H1 (cell line): ENCODE results near the gene OMP. TPM values are rescaled to one million over a fixed set of nuclear protein-coding genes. Genes with fewer than 3 reads are reported as not detected.

Experiments used
- CTCF ChIA-PET: fragments of 300-600 bp; sonication (Branson Sonifier 250); formaldehyde crosslinking; loops from one replicate; lab custom pipeline; 2021; ENCODE audit not compliant: partially characterized antibody; lab: Charles Lee
- POLR2A ChIA-PET: fragments of 300-600 bp; sonication (Branson Sonifier 250); formaldehyde crosslinking; loops from one replicate; lab custom pipeline; 2021; ENCODE audit warnings: inconsistent platforms; ENCODE audit not compliant: partially characterized antibody; lab: Charles Lee
- DNase-seq, 2 experiments: peaks; one replicate each; pipeline versions ENCODE4 v3.0.0 to v3.0.0-alpha.2; 2010 to 2022; ENCODE audit warnings: low spot score in 2 of 2, low read depth in 1 of 2, mixed read lengths in 1 of 2
- FAIRE-seq: peaks from 2 replicates; lab custom pipeline; 2011; peaks lifted over from hg19 to GRCh38; lab: Jason Lieb, UNC
- H2AFZ ChIP-seq: 2 replicates; pipeline ENCODE4 v1.8.1; 2012; ENCODE audit warnings: low read length, inconsistent platforms
- H2AK5ac ChIP-seq: 2 replicates; pipeline ENCODE4 v1.6.1; 2013; ENCODE audit warnings: low read depth, low read length
- H2BK120ac ChIP-seq: replicated peaks from 2 replicates; pipeline ENCODE3; 2013; ENCODE audit warnings: low read depth, low read length, inconsistent platforms
- H2BK12ac ChIP-seq: 2 replicates; pipeline ENCODE4 v1.6.1; 2013; ENCODE audit warnings: low read depth, low read length
- H2BK15ac ChIP-seq: 2 replicates; pipeline ENCODE4 v1.6.1; 2013; ENCODE audit warnings: low read length
- H2BK20ac ChIP-seq: 2 replicates; pipeline ENCODE4 v1.6.1; 2013; ENCODE audit warnings: low read length
- H2BK5ac ChIP-seq: 2 replicates; pipeline ENCODE4 v1.6.1; 2013; ENCODE audit warnings: low read depth, low read length
- H3K14ac ChIP-seq: 2 replicates; pipeline ENCODE4 v1.6.1; 2013; ENCODE audit warnings: inconsistent platforms; ENCODE audit not compliant: insufficient read length
- H3K18ac ChIP-seq: 2 replicates; pipeline ENCODE4 v1.6.1; 2013; ENCODE audit warnings: low read length; ENCODE audit errors: extremely low read depth
- H3K23ac ChIP-seq: 2 replicates; pipeline ENCODE4 v1.6.1; 2013; ENCODE audit warnings: inconsistent platforms; ENCODE audit not compliant: insufficient read length
- H3K23me2 ChIP-seq: 2 replicates; pipeline ENCODE4 v1.6.1; 2013; ENCODE audit warnings: low read depth, low read length
- H3K27ac ChIP-seq: 2 replicates; pipeline ENCODE4 v1.6.1; 2011; ENCODE audit warnings: low read depth, low read length, inconsistent platforms
- H3K27me3 ChIP-seq, 4 experiments: replicated peaks in 1 of 4; 1 replicate in 1 of 4; 2 replicates in 3 of 4; pipeline versions ENCODE4 v1.6.1 to v1.8.1; 2011 to 2013; ENCODE audit warnings: low read length in 3 of 4, mild to moderate bottlenecking in 3 of 4, inconsistent platforms in 2 of 4, mixed read lengths in 2 of 4, moderate library complexity in 1 of 4; ENCODE audit not compliant: control insufficient read depth in 3 of 4, insufficient read depth in 3 of 4; ENCODE audit errors: extremely low read depth in 1 of 4
- H3K36me3 ChIP-seq, 4 experiments: 2 replicates each; pipeline versions ENCODE4 v1.6.1 to v1.8.1; 2011 to 2013; ENCODE audit warnings: mild to moderate bottlenecking in 4 of 4, low read length in 3 of 4, moderate library complexity in 2 of 4, control low read depth in 1 of 4, inconsistent platforms in 1 of 4; ENCODE audit not compliant: insufficient read depth in 4 of 4, control insufficient read depth in 2 of 4
- H3K4ac ChIP-seq: replicated peaks from 2 replicates; pipeline ENCODE3; 2013; ENCODE audit warnings: low read length, low read depth, mixed read lengths, inconsistent platforms; ENCODE audit not compliant: insufficient read length
- H3K4me1 ChIP-seq, 4 experiments: replicated peaks in 1 of 4; 1 replicate in 1 of 4; 2 replicates in 3 of 4; pipeline versions ENCODE4 v1.6.1 to v1.8.1; 2011 to 2013; ENCODE audit warnings: low read length in 3 of 4, inconsistent platforms in 2 of 4, mixed read lengths in 1 of 4; ENCODE audit not compliant: insufficient read depth in 4 of 4, control insufficient read depth in 3 of 4
- H3K4me2 ChIP-seq, 2 experiments: 2 replicates each; pipeline versions ENCODE4 v1.6.1 to v1.8.1; 2011 to 2013; ENCODE audit warnings: low read depth in 2 of 2, low read length in 2 of 2, control low read depth in 1 of 2, inconsistent platforms in 1 of 2, mild to moderate bottlenecking in 1 of 2; ENCODE audit not compliant: insufficient read depth in 1 of 2
- H3K4me3 ChIP-seq, 4 experiments: fragments of 200-600, 300-600 bp in 1 of 4; sonication (generic), shearing (Covaris generic), sonication (Bioruptor Twin) in 1 of 4; 2 replicates each; pipeline versions ENCODE4 v1.5.1 to v1.8.1; 2011 to 2016; ENCODE audit warnings: low read length in 4 of 4, low read depth in 3 of 4, control low read depth in 2 of 4, inconsistent platforms in 2 of 4, mild to moderate bottlenecking in 2 of 4, mixed read lengths in 1 of 4, moderate library complexity in 1 of 4; ENCODE audit not compliant: insufficient read depth in 2 of 4; ENCODE audit errors: extremely low read depth in 1 of 4
- H3K56ac ChIP-seq: replicated peaks from 2 replicates; pipeline ENCODE3; 2013; ENCODE audit warnings: low read depth, mild to moderate bottlenecking, mixed read lengths, low read length, inconsistent platforms; ENCODE audit not compliant: insufficient read length
- H3K79me1 ChIP-seq: 2 replicates; pipeline ENCODE4 v1.6.1; 2013; ENCODE audit warnings: low read depth, low read length, control low read depth
- H3K79me2 ChIP-seq, 2 experiments: 2 replicates each; pipeline versions ENCODE4 v1.6.1 to v1.8.1; 2012 to 2013; ENCODE audit warnings: low read length in 2 of 2, mild to moderate bottlenecking in 2 of 2, inconsistent platforms in 1 of 2; ENCODE audit not compliant: insufficient read depth in 2 of 2, control insufficient read depth in 1 of 2
- H3K9ac ChIP-seq, 4 experiments: replicated peaks in 1 of 4; 1 replicate in 1 of 4; 2 replicates in 3 of 4; pipeline versions ENCODE4 v1.6.1 to v1.8.1; 2011 to 2013; ENCODE audit warnings: low read depth in 3 of 4, low read length in 3 of 4, control low read depth in 2 of 4, mild to moderate bottlenecking in 2 of 4, moderate library complexity in 2 of 4, inconsistent platforms in 1 of 4; ENCODE audit errors: extremely low read depth in 1 of 4
- H3K9me3 ChIP-seq, 2 experiments: 2 replicates each; pipeline versions ENCODE4 v1.6.1 to v1.8.1; 2012 to 2013; ENCODE audit warnings: mild to moderate bottlenecking in 2 of 2, moderate library complexity in 2 of 2, control low read depth in 1 of 2, inconsistent platforms in 1 of 2, low read depth in 1 of 2, low read length in 1 of 2, mixed read lengths in 1 of 2; ENCODE audit not compliant: insufficient read depth in 2 of 2
- H4K20me1 ChIP-seq, 2 experiments: replicated peaks in 1 of 2; 2 replicates each; pipeline versions ENCODE3 to v1.8.1; 2011 to 2013; ENCODE audit warnings: inconsistent platforms in 2 of 2, low read length in 2 of 2, mild to moderate bottlenecking in 1 of 2; ENCODE audit not compliant: insufficient read depth in 2 of 2, control insufficient read depth in 1 of 2
- H4K5ac ChIP-seq: 2 replicates; pipeline ENCODE4 v1.6.1; 2013; ENCODE audit warnings: low read length, low read depth, mixed read lengths, inconsistent platforms; ENCODE audit not compliant: insufficient read length
- H4K8ac ChIP-seq: 2 replicates; pipeline ENCODE4 v1.8.0; 2013; ENCODE audit warnings: mild to moderate bottlenecking, moderate library complexity, low read length, inconsistent platforms; ENCODE audit not compliant: insufficient read depth; ENCODE audit errors: extremely low read depth
- H4K91ac ChIP-seq: replicated peaks from 2 replicates; pipeline ENCODE3; 2013; ENCODE audit warnings: low read length, mixed read lengths, inconsistent platforms; ENCODE audit not compliant: insufficient read length
- CEBPB ChIP-seq: IDR thresholded peaks from 2 replicates; pipeline ENCODE4 v1.6.1; 2012; ENCODE audit warnings: low read depth, low read length
- EGR1 ChIP-seq: IDR thresholded peaks from 2 replicates; pipeline ENCODE4 v1.6.1; 2011; ENCODE audit warnings: low read depth, low read length, borderline replicate concordance
- GABPA ChIP-seq: IDR thresholded peaks from 2 replicates; pipeline ENCODE4 v1.6.1; 2011; ENCODE audit warnings: mild to moderate bottlenecking, low read length, moderate library complexity, borderline replicate concordance; ENCODE audit not compliant: insufficient read depth
- MAX ChIP-seq: IDR thresholded peaks from 2 replicates; pipeline ENCODE4 v1.6.1; 2012; ENCODE audit warnings: inconsistent platforms
- POU5F1 ChIP-seq: IDR thresholded peaks from 2 replicates; pipeline ENCODE4 v1.6.1; 2011; ENCODE audit warnings: low read depth, mild to moderate bottlenecking, low read length, moderate library complexity
- WGBS, 2 experiments: shearing (Covaris generic) in 1 of 2; methylation state at CpG; one replicate each; pipeline versions ENCODE4 v1.1.6 to v1.1.7; 2013 to 2015; ENCODE audit warnings: low lambda C conversion rate in 2 of 2, mixed read lengths in 2 of 2, inconsistent platforms in 1 of 2, low coverage in 1 of 2, missing lambda C conversion rate in 1 of 2; ENCODE audit not compliant: insufficient replicate concordance in 2 of 2, insufficient coverage in 1 of 2, insufficient read length in 1 of 2; ENCODE audit errors: extremely low coverage in 1 of 2, missing lambda C conversion rate in 1 of 2; 5-methylcytosine and 5-hydroxymethylcytosine counted together
- polyA plus RNA-seq, 7 experiments: library from polyadenylated mRNA; depleted of rRNA in 3 of 7; stranded (reverse) in 5 of 7; unstranded in 2 of 7; fragments of >200 nt in 5 of 7; fragments of 200-250 nt in 2 of 7; gene quantifications; 1 replicate in 5 of 7; 2 replicates in 1 of 7; 4 replicates in 1 of 7; pipeline versions ENCODE4 v1.2.1 to v1.2.3, GENCODE V29; 2011 to 2013; ENCODE audit warnings: missing spikeins in 2 of 7, mixed read lengths in 2 of 7
- total RNA-seq: library from RNA; stranded (reverse); fragmentation: NEBNext Ultra II Directional; extraction: Animal tissue kit (Norgen Biotek cat#: 25700); gene quantifications from 2 replicates; pipeline ENCODE4 v1.2.1, GENCODE V29; 2021

OMP gene
- total and polyA plus RNA-seq, 2 of the 8 experiments (the other 6 are each of a cell fraction or from before 2014, with no cell fraction given), result not detected

- H3K4me2 ChIP-seq, result no peak overlapping the region
- no peak overlapping the region for H2AK5ac ChIP-seq
- H3K23me2 ChIP-seq, result no peaks in the 10 kb centered on the region
- no peak overlapping the region for H4K8ac ChIP-seq
- no peaks in the 10 kb centered on the region for H3K79me2 ChIP-seq
- CTCF ChIA-PET, result interaction anchor here (0.6 to 11.6 kb wide), 20 partner anchors 12 to 610 kb away, joined by 3 to 297 read pairs (median 9); partner anchors contain the start of genes B3GNT6, CAPN5, MYO7A and OMP
- no peak for FAIRE-seq
- TF ChIP-seq CEBPB (no peak), EGR1 (no peak), POU5F1 (no peak), MAX (no peak), GABPA (no peak)
- H3K9me3 ChIP-seq, result no peaks in the 10 kb centered on the region
- H4K20me1 ChIP-seq, result peaks cover 0 to 4% of the 10 kb centered on the region in 2 experiments
- no peak overlapping the region for H2BK15ac ChIP-seq
- no peak overlapping the region for H2BK120ac ChIP-seq
- H3K56ac ChIP-seq, result no peak overlapping the region
- H3K27ac ChIP-seq, result no peak overlapping the region
- H3K4me1 ChIP-seq, result peaks cover 0 to 6% (median 2%) of the 10 kb centered on the region in 4 experiments; a peak in 3 of 7 replicates
- H3K9ac ChIP-seq, result no peak overlapping the region
- no peak overlapping the region for H2BK20ac ChIP-seq
- no peak overlapping the region for H3K18ac ChIP-seq
- H3K14ac ChIP-seq, result no peak overlapping the region
- no peak overlapping the region for H3K4me3 ChIP-seq
- no peaks in the 10 kb centered on the region for H3K27me3 ChIP-seq
- H4K5ac ChIP-seq, result no peak overlapping the region
- H3K79me1 ChIP-seq, result no peaks in the 10 kb centered on the region
- H4K91ac ChIP-seq, result no peak overlapping the region
- no peak for DNase-seq
- no peak overlapping the region for H3K23ac ChIP-seq
- 82% methylated on average over 7 of the region's 7 CpGs; no CpG with 5 or more reads in 1 of the 2 experiments for WGBS, 2 experiments
- H2BK5ac ChIP-seq, result no peak overlapping the region
- H2BK12ac ChIP-seq, result no peak overlapping the region
- H2AFZ ChIP-seq, result no peak overlapping the region
- no peak overlapping the region for H3K4ac ChIP-seq
- POLR2A ChIA-PET, result interaction anchor here (0.6 kb wide), 1 partner anchor 23 kb away, joined by 3 read pairs; no protein-coding TSS in a partner anchor
- no peaks in the 10 kb centered on the region for H3K36me3 ChIP-seq
Observed at GRCh38 chr11:77092382-77092781, 10.3 kb upstream of the OMP start.
